Brain pericyte (primary cell): Measurements from ENCODE around the gene DACH1.

Experiments used
- DNase-seq: peaks from one replicate; pipeline ENCODE4 v3.0.0-alpha.2; 2012; ENCODE audit warnings: low read depth, low spot score

DACH1 gene

DNA sequence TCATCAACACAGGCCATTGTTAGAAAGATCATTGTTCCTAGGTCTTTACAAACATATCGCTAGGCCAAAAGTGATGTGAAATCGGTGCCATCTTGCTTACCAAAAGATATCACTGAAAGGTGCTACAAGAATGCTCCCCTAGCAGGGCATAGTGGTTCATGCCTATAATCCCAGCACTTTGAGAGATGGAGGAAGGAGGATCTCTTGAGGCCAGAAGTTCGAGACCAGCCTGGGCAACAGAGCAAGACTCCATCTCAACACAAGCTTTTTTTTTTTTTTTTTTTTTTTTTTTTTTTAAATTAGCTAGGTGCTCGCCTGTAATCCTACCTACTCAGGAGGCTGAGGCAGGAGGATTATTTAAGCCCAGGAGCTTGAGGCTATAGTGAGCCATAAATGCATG, 92.1 kb downstream of the DACH1 start:
- DNase-seq = no peak

DNA sequence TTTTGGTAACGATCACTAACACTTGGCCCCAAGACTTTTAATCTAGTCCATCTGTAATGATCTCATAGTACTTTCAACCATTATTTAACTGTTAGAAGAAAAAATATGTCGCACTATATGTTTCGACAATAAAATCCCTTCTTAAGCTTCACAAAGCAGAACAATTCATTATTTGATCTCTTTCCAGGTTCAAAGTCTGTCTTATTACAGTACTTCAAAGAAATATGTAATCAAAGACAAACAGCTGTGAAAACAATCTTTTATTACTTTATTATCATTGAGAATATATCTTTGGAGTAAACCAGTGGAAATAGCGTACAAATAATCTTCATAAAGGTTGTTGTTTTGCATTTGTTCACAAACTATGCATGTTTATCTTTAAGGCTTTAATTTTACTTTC, 93.5 kb downstream of the DACH1 start:
- DNase-seq = no peak

DNA sequence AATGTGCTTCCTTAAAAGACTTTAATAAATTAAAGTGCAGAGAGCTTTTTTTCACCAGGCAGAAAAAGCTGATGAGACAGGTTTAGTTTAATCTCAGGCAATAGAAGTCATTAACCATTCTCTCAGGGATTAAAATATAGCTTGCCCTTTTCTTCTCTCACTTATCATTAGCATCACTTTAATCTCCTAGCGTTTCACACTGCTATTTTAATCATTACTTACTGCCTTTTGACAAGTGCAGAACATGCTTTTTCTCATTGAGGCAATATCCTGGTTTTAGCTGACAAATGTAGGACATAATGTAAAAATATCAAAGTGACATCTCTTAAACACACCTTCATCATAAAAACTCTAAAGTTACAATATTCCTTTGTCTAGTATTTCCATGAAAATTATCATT, 94.6 kb downstream of the DACH1 start:
- DNase-seq = no peak

DNA sequence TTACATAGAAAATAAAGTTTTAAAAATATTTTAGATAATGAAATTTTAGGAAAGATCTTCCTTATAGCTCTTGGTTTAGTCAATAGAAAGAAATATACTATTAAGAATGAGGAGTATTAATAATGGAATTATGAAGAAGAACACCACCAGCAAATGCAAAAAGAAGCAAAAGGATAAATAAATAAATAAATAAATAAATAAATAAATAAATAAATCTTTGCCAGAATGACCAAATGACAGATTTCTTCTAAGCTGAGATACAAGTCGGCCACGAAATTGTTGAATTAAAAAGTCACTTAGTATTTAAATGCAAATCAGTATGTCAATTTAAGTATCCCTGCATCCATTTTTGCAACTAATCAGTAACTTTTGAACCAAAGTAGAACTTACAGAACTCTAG, 95.9 kb downstream of the DACH1 start:
- no peak for DNase-seq

DNA sequence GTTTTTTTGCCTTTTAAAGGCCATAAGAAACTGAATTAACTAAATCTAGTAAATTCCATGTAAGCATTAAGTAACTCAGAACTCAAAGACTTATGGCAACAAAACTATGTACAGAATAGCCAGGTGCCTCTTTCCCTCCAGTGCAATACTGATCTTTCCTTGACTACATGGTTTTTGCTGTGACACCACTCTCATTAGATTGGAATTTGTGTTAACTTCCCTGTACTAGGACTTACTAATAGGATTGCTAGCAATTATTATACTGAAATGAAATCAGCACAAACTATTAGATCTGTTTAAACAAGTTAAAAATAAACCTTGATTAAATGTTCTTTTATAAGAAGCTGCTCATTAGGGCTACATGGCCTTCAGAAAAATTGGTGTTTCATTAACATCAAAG, 96.3 kb downstream of the DACH1 start:
- no peak for DNase-seq

DNA sequence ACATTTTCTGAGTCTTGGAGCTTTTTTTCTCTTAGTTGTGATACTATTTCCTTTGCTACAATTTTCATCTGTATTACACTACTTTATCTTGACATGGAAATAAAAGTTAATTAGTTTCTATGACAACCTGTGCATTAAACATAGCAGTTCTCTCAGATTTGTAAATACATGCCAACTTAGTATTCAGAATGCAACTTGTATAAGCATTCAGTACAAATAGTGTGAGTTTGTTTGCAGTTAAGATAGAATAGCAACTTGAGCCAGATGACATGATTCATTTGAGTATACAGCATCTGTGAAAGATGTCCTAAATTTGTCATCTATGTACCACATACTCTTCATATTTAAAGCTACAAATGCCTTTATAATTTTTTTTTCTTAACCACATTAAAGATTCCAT, 98.1 kb downstream of the DACH1 start:
- no peak for DNase-seq

DNA sequence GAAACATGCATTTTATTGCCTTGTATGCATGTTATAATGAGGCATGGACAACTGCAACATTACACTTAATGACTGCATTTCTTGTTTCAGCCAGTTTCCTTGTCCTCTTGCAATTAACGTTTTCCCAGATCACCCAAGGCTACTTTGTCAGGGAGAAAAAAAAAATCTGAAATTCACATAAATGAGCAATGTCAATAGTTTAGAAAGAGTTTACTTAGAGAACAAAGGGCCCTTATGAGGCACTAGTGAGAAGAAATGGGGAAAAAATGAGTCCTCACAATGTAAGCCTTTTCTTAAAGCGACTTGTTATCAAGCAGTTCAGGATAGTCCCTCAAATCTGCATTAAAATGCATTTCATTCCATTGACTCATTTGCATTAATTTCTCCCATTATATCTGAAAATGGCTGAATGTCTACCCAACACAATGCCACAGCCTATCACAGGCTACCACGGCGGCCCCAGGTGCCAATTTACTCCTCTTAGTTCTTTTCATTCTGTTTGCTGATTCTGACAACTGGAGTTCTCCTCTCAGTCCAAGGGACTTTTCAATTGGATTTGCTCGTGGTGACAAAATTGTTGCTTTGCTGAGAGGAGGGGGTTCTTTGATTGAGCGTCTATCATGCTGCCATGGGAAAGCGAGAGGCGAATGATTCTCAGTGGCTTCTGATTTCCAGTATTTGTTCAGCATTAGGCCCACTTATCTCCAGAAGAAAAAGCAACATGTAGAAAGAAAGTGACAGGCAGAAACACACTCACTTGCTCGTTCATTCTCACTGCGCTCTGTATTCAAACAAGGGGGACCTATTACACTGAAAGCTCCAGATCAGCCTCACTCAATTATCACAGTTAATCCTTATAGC, 107.1 kb downstream of the DACH1 start:
- no peak for DNase-seq

DNA sequence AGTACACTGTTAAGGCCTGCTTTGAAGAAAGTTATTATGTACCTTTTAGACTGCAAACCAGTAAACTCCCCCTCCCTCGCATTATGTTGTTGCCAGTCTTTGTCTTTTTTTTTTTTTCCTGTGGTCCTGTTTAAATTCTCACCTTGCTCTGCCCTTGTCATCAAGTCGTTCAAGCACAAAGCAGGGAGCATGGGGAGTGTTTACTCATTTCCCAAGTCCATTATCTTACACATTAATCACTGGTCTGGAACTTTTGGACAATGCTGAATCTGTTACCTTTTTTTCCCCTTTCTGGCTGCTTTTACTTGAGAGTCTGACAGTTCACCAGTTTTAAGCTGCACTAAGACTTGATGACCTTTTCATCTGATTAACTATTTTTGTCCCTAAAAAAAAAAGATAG, 108.2 kb downstream of the DACH1 start:
- DNase-seq = no peak

DNA sequence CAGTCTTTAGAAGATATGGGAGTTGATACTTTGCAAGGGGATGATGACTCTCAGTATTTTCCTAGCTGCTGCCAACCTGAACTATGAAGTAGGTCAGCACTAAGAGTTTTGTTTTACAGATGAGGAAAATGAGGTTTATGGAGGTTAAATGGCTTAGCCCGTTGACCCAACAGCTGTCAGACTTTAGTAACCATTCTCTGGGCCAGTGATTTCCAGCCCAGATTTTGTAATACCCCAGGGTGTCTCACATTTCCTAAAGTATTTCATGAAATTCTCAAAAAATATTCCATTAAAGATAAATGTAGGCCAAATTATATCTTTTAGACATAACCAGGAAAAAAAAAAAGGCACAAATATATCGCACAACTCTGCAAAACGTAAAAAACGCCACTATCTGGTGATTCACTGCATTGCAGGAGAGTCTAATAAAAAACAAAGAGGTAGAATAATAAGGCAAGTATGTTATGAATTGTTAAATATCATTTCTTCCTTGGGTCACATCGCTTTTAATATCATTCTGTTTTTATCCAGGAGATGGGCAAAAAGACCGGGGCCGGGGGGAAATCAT, 112.5 kb downstream of the DACH1 start:
- peak; percentile 12 for DNase-seq

DNA sequence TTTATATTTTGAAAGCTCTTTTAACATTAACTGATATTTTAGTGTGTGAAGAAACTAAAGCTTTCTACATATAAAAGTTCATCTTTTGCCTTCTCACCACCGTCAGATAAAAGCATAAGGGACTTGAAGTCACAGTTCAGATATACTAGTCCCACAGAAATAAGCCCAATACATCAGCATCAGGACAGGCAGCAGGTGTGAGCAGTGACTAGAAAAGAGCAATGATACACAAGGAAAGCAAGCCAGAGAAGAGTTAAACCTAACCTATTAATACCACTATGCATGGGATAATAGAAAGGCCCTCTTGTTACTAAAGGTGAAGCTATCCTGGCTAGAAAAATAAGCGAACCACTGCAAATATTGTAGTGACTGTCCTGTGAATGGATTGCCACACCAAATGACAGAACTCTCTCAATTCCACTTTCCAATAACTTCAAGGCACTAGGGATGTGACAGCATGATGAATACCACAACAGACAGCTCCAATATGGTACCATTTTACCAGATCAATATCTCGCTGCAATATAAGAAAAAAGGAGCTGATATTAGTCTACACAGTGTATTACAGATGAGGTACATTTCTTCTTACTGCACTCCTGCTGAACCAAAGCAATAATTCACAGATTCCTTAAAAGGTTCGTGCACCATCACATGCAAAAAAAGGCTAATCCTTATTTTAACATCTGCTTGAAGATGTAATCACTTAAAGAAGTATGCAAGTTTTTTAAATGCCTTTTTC, 114.1 kb downstream of the DACH1 start:
- DNase-seq = no peak

DNA sequence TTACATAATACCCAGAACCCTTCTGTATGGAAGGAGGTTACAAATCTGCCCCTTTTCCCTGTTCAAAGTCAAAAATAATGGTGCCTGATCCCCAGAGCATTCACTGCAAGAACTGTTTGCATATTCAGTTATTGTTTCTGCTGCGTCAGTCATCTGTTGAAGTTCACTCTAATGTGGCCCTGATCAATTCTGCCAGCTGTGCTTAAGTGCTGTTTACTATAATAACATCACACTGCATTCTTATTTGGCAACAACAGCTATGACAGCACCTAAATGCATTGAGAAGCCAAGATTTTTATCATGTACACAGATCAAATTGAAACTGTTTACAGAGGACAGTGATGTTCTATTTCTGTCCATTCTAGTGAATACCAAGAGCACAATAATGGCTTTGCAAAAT, 115.9 kb downstream of the DACH1 start:
- DNase-seq = peak; percentile 8

DNA sequence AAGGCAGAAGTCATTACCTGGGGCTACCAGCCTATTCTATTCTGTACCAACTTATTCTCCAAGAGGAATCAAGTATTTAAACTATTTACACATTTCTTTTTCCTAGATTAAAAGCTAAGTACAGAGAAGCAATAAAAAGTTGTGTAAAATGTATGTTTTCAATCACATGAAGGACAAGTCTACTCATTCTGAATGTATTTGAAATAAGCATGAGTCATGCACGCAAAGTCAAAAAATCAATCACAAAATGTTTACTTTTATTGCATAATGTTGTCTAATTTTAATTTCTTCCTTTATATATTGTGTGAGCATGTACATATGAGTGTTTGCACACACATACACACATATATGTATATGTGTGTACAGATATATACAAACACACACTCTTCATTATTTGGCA, 136.7 kb downstream of the DACH1 start:
- DNase-seq = no peak

DNA sequence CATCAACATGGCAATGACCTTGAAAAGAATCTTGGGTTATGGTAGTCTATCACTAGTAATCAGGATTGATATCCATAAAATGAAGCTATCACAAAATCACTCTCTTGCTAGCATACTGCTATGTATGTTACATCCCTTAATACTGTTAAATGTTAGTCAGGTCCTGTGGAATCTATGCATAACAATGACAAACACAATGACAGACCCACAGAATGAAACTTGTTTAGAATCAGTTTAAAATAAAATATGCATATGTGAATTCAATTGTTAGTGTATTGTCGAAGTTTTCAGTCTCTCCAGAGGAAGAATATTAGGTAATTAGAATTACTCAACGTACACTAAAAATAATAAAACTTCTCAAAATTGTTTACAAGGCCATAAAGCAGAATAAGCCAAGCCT, 137.6 kb downstream of the DACH1 start:
- DNase-seq = no peak

DNA sequence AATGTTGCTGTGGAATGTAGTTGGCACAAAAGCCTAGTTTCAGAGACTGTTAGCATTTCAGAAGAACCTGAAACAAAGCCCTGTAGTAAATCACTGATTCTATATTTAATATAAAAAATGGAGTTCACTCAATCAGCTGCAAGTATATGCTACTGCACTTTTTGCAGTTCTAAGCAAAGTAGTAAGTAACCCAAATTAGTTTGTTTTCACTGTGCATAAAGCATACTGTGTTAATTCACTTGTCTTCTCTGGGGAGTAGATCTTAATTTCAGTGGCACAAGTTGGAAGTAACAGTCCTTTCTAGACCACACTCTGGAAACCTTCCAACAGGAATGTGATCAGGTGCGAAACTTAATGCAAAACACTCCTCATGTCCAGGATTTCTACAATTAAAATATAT, 139.3 kb downstream of the DACH1 start:
- no peak for DNase-seq

DNA sequence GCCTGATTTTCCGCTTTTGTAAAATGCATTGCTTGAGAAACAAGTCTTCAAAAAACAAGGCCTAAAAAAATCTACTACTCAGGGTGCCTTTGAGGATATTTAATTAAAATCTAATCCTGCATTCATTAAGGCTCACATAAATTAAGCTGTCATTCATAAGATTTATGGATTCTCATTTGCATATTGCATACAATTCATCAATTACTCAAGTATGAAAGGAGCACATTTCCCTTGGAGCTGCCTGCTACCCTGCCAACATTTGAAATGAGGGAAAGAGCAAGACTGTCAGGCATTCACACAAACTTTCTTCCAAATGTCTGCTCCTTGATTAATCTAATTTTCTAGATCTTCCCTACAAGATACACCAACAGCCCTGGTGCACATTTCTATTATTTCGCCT, 140.0 kb downstream of the DACH1 start:
- no peak for DNase-seq

DNA sequence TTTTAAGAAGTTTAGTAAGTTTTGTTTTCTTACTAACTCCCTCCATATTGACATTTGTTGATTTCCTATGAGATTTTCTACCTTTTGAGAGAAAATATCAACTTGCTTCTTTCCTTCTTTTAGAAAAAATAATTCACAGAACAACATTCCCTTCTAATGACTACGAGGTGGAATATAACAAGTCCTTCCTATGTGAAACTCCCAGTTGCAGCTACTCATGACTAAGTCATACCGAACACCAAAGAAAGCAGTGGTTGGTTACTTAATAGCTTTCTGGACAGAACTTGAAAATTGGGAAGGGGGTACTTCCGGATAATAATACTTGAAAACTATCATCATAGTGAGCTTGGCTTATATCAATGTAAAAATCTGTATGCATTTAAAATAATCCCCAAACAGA, 144.8 kb downstream of the DACH1 start:
- no peak for DNase-seq

DNA sequence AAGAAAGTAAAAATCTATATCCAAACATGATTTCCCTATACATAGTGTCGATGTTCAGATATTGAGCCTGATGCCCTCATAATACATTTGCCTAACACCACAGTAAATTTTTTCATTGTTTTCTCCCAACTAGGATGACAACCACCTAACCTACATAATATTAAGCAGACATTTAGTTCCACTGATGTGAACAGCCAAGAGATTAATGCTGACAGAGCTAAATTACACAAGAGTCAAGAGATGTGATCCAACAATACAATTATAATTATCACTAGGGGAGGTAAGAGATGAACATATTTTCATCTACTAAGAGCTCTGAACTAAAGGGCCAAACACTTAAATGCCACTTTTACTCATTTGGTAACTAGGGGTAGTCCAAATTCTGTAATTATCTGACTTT, 145.9 kb downstream of the DACH1 start:
- no peak for DNase-seq

DNA sequence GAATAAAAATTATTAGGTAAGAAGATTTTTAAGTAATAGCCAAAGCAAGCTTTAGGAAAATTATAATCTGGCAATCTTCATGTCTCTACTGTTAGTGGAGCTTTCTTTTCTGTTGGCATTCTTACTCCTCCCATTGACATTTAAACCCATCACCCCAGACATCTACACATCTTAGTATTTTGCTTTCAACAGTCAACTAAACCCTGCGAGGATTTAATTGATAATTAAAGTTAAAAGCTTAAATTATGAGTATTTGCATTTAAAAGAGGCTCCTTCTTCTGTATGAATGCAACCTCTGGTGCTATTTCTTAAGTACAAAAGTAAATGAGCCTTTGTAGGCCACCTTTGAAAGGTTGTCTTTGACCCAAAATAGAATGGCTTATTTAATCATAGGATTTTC, 148.1 kb downstream of the DACH1 start:
- DNase-seq = no peak

DNA sequence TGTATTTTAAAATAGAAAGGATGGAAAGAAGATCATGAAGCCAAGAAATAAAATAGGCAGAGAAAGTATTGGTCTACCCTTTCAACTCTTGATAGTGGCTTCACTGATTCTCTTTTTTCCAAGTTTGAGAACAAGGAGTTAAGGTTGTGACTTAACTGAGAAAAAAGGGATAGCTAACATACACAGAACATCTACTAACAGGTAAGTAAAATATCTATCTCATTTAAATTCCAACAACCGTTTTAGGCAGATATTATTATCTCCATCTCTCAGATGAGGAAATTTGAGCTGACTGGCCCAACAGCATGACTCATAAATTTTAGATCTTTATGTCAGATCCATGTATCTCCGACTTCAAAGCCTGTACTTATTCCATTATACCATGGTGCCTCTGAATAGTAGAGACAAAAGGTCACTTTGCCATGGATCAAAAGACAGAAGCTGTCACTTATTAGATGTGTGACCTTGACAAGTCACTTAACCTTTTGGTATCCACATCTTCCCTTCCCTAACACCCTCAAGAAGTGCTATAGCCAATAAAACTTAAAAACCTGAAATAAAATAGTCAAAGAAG, 152.1 kb downstream of the DACH1 start:
- no peak for DNase-seq

DNA sequence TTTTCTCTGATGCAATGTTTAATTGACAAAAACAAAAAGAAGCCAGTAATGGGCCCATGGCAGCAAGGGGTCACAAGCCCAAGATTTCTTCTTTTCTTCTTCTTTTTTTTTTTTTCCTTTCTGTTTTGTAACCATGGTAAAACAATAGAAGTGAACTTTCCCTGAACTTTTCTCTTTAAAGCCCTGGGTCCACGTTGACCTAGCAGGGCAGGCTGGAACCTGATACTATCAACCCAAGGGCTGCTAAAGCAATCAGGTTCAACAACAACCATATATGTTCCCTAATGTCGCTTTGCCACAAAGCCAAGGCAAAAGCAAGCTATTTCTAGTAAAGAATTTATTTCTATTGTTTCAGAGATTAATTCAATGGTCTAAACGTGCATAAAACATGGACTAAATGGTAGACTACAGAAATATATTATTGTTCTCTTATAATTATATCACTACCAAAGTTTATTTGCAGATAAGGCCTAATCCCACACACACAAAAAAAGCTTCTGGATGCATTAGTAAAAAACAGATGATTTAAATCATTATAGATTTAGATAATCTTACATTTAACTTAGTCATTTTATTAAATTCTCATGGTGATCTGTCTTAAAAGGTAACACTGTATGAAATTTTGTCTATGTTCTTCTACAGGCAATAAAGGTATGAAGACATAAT, 153.9 kb downstream of the DACH1 start:
- DNase-seq = peak; percentile 46

DNA sequence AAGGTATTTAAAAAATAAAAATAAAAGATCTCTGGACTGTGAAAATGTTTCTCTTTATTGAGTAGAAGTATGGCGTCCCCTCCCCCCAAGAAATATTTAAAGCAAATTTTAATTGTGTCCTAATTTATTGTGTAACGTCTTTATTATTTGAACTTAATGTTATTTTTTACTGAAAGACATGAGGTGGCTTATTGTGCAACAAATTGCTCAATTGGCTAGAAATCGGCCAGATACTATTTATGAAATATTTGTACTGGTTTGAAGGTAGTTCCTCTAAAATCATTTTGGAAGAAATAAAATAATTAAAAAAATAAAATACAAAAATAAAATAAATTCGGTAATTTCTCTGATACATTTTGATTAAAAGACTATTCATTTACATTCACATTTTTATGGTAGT, 162.3 kb downstream of the DACH1 start:
- DNase-seq = no peak

DNA sequence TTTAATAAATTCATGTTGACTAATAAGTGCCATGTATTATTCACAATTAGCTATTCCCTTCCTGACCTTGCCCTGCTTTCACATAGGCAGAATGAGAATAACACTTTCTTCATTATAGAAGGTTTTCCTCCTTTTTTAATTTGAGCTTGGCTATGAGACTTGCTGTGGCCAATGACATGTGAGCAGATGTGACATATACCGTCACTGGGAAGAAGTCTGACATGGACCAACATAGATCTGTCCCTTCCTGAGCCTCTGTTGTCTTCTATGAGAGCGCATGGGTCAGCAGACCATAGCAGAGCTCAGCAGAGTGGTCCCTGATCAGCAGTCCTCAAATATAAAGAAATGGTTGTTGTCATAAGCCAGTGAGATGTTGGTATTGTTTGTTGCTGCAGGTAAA, 163.9 kb downstream of the DACH1 start:
- no peak for DNase-seq
